T-helper 9 cell (primary cell): ENCODE data around the gene CALML5.

ENCODE experiments used
- DNase-seq: peaks from one replicate; pipeline ENCODE4 v3.0.0-alpha.2; 2020

CALML5 gene

DNA sequence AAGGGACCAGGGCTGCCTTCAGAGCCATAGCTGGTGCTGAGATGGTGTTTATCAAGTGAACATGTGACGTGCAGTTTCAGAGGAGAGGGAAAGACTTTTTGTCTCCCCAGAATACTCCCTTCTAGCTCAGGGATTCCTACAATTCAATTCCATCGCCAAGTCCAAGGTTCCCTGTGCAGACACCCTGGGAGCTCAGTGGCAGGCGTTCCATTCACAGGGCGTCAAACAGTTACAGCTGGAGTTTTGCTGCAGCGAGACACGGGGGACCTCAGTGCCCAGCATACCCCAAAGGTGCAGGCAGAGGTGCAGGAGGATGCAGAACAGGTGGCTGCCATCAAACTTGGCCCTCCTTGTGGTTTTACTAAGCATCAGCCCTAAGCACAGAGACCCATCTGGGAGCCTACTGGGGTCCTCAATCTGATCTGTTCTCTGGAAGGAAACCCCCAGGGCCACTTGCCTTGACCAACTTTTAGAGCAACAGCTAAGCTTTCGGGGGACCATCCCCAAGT, 846 bp upstream of the CALML5 start:
- DNase-seq = no peak

DNA sequence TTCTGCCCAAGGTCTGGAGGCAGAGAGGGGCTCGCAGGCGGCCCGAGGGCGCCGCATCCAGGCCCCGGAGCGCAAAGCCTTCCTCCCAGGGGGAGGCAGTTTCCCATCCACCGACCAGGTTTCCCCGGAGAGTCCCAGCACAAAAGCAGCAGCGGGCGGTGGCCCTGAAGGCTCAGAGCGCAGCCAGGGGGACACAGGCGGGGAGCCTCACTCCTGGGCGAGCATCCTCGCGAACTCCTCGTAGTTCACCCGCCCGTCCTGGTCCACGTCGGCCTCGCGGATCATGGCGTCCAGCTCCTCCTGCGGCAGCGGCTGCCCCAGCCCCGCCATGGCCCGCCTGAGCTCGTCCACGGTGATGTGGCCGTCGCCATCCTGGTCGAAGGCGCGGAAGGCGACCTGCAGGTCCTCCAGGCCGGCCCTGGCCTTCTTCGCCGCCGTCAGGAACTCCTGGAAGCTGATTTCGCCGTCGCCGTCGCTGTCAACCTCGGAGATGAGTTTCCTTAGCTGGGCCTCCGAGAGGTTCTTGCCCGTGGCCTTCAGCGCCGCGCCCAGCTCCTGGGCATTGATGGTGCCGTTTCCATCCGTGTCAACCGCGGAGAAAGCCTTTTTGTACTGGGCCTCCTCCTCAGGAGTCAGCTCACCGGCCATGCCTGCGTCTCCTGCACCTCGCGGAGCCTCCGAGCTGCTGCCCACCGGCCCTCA, 428 bp downstream of the CALML5 start:
- no peak for DNase-seq

DNA sequence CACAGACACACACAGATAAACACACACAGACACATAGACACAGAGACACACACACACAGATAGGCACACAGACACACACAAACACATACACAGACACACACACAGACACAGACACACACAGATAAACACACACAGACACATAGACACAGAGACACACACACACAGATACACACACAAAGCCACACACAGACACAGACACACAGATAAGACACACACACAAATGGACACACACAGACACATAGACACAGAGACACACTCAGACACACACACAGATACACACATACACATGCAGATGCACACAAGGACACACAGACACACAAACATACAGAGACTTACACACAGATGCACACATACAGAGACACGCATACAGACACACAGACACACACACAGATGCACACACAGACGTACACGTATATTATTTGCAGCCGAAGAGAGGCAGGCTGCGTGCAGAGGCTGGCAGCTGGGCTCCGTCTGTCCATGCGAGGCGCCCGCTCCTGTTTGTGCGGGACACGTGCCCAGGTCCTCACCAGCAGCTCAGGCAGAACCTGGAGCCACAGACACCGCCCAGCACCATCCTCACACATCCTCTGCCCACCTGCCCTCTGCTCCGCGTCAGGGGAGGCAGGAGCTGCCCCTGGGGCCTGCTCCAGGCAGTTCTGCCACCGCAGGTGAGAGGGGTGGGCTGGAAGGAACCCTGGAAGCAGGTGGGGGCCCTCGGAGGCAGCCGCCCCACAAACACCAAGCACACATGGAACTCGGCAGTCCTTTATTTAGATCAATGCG, 1.2 kb downstream of the CALML5 start:
- DNase-seq = no peak

DNA sequence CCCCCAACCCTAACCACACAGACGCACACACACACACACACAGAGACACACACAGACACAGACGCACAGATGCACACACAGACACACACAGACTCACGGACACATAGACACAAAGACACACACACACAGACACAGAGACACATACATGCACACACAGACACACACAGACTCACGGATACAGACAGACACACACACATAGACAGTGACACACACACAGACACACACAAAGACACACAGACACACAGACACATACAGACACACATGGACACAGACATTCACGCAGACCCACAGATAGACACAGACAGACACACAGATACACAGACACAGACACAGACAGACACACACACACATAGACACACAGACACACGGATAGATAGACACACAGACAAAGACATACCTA, 2.1 kb downstream of the CALML5 start:
- no peak for DNase-seq

DNA sequence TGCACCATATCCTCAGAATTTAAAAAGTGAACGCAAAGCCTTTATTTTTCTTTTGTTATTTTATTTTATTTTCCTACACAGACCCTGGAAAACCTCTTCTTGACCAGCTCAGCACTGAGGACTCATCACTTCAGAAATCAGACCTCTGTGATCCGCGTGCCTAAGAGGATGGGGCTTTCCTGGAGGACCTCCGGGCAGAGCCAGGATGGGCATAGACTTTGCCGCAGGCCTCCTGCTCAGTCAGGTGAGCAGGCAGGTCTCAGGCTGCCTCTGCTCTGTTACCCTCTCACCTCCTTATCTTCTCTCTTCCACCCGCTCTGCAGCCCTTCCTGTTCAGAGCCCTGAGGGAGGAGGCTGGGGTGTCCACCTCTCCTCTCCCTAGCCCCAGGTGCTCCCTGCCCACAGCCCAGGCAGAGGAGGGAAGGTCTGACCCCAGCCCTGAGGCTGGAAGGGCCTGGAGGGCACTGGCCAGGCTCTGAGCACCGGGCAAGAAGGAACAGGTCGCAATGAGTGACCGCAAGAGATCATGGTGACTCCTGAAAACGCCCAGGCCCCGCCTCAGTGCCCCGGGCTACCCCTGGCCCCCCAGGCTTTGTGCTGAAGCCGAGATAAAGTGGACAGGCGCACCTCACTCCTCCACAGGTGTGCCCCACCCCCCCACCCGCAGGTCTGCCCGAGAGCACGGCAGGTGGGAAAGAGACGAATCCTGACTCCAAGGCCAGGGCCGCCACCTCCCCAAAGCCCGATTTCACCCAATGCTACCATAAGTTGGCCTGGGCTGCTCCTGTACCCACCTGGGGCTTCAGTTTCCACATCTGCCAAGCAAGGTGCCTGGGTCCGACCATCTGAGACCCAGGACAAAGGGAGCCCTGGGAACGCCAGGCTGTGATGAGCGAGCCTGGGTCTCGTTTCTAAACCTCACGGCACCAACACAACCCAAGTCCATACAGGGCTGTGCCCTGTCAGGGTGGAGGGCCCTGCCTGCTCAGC, 2.8 kb downstream of the CALML5 start:
- DNase-seq = no peak

DNA sequence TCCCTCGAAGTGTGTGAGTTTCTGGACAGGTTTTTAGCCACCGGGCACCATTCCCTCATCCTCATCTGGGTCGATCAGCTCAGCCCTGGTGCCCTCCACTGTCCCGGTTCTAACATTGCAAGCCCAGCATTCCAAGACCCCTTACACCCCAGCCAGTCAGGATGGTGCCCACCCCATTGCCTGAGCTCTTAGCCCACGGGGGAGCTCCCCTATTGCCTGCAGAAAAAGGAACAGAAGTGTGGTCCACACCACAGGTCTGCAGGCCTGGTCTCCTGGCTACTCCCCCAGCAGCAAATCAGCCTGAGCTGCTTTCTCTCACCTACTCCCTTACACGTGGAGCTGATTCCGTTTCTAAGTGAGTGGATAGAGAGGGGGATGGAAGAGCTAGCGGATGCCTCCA, 4.8 kb downstream of the CALML5 start:
- no peak for DNase-seq

DNA sequence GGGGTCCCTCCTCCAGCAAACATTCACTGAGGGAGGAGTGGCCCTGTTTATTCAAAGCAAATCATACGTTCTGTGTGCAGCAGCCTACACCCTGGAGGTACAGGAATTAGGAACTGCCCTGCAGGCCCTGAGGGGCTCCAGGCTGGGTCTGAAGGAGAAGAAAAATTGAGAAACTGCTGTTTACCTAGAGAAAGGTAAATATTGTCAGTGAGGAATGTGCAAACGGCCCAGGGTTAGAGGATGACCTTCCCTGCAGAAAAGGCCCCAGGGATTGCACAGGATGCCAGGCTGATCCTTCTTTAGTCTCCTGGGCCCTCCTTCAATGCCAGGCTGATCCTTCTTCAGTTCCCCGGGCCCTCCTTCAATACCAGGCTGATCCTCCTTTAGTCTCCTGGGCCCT, 5.7 kb downstream of the CALML5 start:
- no peak for DNase-seq

DNA sequence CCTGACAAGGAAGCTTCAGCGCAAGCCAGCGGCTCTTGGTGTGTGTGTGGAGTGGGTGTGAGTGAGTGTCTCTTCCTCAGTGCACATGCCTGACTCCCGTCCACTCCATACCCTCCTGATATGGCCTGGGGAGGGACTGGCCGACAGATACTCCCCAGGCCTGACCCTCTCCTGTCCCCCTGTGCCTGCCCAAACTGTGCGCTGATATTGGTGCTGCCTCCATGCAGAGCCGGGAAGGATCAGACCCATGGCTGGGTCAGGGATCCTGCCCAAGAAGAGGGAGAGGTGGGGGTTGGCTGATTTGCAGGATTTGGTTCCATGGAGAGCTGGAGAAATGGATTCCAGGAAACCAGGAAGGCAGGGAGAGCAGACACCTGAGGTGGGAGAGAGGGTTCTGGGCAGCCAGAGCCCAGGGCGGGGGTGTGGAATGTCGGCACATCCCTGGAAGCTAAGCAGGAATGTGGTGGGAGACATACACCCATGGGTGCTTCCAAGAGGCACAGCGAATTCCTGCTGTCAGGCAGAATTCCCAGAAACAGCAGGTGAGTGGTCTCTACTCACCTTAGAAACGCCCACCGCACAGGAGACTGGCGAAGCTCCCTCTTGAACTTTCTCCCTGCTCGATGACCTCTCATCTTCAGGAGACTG, 6.3 kb downstream of the CALML5 start:
- DNase-seq = no peak

DNA sequence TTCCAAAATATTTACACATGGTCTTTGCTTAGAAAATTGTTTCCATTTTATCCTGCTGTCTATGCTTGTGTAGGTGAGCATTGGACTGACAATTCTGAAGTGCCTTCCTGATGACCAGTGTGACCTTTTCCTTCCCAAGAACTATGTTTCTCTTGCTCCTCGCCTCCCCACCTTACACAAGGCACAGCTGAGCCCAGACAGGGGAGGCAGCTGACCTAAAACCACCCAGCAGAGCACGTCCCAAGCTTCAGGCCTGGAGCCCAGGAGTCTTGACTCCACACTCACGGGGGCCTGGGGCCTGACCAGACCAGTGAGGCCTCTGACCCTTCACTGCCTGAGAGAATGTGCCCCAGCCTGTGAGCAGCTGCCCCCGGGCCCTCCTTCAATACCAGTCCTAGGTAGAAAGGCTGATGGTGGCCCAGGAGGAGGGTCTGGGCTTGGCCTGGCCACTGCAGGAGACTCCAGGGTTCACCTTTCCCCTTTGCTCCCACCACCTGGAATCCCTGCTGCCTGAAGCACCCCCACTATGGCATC, 7.0 kb downstream of the CALML5 start:
- no peak for DNase-seq

DNA sequence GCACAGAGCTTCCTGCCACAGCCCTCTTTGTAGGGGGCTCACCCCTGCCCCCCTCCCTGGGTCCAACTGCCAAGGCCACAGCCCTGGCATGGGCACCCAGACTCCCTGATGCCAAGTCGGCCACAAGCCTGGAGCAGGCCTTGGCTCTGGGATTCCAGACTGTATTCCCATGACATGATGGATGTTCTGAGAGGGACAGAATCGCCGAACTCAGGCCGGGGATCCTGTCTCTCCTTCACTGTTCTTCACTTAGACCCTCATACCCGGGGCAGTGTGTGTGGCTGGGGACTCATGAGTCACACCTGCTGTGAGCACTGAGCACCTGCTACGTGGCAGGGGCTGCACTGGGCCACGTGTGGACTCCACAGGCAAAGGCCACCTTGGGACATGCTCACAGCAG, 7.9 kb downstream of the CALML5 start:
- DNase-seq = no peak

DNA sequence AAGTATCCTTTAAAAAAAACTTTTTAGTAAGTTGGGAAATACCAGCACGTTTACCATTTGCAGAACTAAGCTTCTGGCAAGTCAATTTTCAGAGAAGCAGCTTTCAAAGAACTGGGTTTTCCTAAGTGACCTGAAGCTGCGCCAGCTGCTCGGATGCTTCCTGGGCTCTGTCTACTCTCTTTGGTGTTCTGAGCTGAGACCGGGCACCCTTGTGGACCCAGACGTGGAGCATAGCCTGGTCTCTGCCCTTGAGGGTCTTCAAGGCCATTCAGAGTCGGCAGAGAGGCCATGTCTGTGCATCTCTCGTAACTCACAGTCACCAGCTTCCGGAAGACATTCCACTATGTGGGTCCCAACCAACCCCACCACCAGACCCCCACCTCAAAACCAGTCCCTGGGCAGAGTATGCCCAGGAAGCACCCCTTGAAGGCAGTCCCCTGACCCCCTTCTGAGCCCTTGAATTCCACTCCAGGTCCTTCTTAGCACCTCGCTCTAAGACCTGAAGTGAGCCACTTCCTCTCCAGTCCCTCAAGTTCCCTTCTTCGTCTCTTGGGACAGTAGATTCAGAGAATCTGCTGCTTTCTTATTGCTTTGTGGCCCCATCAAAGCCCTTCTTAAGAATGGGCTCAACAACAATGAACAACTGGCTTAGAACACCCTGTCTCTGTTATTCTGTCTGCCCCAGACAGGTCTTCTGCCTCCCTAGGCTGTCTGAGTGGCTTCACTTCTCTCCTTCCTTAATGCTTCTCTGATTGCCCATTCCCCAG, 8.5 kb downstream of the CALML5 start:
- no peak for DNase-seq

DNA sequence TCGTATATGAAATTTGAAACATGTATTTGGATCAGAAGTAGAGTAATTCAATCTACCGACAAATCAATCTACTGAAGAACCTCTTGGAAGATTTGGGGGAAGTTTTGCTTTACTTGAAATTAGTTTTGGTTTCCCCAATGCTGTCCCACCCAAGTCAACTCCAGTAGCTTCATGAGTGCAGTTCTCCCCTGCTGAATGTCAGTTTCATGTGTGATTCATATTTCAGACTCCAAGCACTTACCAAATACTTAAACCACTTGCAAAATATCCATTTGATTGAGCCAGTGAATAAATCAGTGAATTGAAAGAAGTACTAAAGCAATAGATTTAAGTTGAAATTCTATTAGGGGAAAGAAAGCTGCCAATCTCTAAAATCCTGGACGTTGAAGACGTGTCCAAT, 9.3 kb downstream of the CALML5 start:
- DNase-seq = no peak

DNA sequence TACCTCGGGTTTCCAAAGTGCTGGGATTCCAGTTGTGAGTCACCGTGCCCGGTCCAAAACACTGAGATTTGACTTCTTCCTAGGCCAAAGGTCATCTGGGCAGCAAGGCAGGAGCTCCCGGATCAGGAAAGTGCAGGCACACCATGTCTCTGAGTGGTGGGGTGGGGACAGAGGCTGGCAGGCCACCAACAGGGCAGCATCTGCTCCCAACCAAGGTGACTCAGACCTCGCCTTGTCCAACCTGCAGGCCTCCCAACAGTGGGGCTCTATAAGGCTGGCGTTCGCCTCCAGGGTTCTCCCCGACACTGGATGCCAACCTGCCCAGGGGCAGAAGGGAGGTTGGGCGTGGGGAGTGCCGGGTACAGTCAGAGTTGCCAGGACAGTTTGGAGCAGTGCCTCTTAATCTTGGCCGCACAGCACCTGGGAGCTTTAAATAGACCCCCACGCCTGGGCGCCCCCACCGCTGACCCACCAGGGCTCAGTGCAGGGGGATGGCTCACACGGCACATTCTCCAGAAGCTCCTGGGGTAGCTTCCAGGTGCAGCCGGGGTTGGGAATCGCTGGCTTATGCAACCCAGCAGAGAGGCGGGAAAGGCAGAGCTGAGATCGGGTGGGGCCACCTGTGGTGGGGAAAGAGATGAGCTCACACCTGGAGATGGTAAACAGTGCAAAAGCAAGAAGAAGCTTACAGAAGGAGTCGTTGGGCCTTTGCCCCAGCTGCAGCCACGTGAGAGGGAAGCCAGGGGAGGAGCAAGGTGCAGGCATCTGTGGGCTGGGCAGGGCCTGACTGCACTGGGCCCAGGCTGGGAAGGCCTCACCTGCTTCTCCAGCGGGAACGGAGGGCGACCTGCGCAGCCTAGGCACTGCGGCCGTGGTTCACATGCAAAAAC, 10.9 kb downstream of the CALML5 start:
- no peak for DNase-seq

DNA sequence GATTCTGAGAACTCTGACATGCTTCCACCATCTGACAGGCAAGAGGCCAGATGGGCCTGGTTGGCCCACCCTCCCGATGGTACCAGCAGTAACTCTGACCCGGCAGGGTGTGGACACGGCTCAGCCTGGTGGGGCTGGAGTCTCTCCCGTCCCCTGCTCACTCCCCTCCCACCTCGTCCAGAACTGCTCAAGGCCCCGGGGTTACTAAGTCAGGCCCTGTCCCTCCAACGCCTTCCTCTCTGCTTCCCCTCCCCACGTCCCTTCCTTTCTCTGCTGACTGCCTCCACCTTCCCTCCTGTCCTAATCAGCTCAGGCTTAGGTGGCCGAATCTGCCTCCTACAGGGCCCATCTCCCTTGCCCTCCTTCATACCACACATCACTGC, 12.5 kb downstream of the CALML5 start:
- DNase-seq = no peak

DNA sequence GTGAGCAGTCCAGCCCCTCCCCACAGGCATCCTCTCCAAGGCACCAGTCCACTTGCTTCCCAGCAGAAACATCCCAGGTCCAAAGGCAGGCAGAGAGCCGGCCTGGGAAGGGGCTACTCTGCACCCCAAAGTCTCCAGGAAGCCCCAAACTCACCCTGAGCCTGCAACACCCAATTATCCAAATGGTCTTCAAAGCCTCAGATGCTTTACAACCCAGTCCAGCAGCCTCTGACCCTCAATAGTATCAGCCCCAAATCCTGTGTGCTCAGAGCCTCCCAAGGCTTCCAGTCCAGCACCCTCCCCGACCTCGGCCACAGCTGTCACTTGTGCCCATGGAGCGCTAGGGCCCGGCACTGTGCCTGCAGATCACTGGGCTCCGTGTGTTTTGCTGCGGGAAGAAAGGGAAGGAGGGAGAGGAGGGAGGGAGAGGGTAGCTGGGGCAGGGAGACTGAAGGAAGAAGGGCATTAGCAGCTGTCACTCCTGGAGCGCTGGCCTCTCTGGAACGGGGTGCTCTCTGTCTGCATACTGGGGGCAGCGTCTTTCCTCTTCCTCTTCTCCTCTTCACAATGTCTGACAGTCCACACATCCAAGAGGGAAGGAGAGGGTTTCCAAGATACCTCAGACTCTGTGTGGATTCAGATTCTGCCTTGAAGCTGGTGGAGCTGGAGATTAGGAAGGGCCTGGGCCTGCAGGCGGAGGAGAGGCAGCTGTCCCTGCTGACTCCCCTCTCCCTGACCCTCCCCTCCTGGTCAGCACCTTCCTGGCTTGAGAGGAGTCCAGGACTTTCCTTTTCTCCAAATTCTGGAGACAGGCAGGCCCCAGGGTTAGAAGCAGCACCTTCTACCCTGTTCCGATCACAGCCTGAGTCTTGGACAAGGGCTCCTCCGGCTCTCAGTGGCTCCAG, 13.2 kb downstream of the CALML5 start:
- no peak for DNase-seq

DNA sequence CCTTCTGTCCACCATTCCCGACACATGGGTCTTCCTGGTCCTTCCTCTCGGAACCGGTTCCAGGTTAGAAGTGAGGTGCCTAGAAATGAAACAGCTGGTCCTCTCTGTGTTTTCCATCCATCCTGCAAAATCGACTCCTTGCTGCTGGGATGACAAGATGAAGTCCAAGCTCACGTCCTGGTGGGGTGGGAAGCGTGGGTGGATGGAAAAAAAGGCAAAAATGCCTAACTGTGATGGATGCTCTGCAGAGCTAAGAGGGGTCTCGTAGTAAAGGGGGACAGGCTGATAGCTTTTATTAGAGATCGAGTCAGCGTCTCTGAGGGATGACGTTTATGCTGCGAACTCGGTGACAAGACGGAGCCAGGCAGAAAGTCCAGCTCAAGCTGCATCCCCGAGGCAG, 14.1 kb downstream of the CALML5 start:
- no peak for DNase-seq

DNA sequence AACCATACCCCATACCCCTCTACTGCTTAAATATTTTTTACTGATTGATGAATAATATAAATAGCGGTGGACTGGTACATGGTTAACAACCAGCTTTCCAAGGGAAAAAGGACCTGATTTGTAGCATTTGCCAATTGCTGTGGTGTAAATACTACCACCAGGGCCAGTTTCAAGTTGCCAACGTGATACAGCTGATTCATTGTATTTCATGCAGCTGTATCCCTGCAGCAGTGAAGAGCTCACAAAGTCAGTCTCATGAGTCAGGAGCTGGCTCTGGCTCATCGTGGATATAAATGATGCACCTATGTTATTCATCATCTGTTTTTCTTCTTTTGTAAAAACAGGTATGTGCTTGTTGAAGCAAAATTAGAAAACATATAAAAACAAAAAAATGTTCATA, 15.2 kb downstream of the CALML5 start:
- DNase-seq = no peak

DNA sequence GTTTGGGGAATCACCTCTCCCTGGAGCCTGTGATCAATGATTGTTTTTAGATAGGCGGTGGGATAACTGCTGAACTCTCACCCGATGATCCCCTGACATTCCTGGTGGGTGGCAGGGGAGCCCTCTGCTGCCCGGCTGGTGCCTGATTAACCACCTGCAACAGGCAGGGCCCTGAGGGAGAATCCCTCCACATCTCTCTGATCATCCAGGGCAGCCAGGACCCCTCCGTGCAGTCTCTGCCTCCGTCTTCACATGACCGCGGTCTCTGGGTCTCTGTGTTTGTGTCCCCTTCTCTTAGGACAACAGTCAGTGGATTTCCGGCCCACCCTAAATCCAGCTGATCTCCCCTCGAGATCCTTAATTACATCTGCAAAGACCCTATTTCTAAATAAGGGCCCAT, 17.4 kb downstream of the CALML5 start:
- DNase-seq = no peak

DNA sequence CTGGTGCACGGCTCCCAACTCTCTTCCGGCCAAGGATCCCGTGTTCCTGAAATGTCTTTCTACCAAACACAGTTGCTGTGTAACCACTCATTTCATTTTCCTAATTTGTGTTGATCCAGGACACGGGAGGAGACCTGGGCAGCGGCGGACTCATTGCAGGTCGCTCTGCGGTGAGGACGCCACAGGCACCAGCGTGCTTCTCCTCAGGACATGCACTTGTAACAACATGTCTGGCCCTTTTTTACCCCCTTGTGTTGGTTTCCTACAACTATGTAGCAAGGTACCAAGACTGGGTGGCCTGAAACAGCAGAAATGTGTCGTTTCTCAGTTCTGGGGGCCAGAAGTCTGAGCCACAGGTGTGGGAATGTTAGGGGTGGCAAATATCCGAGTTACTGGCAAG, 18.2 kb downstream of the CALML5 start:
- no peak for DNase-seq
